C4-2B (cell line): Measurements from ENCODE around the gene CLEC2D.

Experiments used
- ZFX ChIP-seq: fragments of 450-650 bp; IDR thresholded peaks from 2 replicates; pipeline ENCODE4 v1.6.1; 2017
- TF ChIP-seq, protein P1 (sequence below): fragments of 450-650 bp; conservative IDR thresholded peaks from 2 replicates; pipeline ENCODE4 v1.5.1; 2017; ENCODE audit warnings: mild to moderate bottlenecking

DNA sequence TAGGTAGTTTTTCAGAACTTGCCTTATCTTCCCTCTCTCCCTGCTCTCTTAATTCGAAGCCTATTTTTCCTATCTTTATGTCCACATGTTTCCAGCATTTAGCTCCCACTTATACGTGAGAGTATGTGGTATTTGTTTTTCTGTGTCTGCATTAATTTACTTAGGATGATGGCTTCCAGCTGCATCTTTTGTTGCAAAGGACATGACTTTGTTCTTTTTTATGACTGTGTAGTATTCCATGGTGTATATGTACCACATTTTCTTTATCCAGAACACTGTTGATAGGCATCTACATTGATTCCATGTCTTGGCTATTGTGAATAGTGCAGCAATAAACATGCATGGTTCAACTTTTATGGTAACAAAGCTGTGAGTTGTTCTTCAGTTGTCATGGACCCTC is 7.8 kb upstream of the CLEC2D start:
- TF ChIP-seq, protein P1, sequence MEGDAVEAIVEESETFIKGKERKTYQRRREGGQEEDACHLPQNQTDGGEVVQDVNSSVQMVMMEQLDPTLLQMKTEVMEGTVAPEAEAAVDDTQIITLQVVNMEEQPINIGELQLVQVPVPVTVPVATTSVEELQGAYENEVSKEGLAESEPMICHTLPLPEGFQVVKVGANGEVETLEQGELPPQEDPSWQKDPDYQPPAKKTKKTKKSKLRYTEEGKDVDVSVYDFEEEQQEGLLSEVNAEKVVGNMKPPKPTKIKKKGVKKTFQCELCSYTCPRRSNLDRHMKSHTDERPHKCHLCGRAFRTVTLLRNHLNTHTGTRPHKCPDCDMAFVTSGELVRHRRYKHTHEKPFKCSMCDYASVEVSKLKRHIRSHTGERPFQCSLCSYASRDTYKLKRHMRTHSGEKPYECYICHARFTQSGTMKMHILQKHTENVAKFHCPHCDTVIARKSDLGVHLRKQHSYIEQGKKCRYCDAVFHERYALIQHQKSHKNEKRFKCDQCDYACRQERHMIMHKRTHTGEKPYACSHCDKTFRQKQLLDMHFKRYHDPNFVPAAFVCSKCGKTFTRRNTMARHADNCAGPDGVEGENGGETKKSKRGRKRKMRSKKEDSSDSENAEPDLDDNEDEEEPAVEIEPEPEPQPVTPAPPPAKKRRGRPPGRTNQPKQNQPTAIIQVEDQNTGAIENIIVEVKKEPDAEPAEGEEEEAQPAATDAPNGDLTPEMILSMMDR: no peak
- TF ChIP-seq ZFX: no peak
